Panc1 (cell line): ENCODE results near the gene SCAF8. TPM values are rescaled to one million over a fixed set of nuclear protein-coding genes. Genes with fewer than 3 reads are reported as not detected.

Experiments used
- ATAC-seq: fragments of 200-7000 bp; cut with Tn5 transposase; 2 replicates; pipeline ENCODE4 v1.9.1; 2020; ENCODE audit warnings: mild to moderate bottlenecking, moderate library complexity
- BruUV-seq: library from RNA; stranded (reverse); fragments of 400-500 nt; replicated peaks from 2 replicates; lab custom pipeline; 2021; lab: Mats Ljungman, UMichigan
- CTCF ChIA-PET: fragments of 300-600 bp; sonication (Branson Sonifier 250); formaldehyde crosslinking; loops from one replicate; lab custom pipeline; 2022; ENCODE audit warnings: antibody characterized with exemption; lab: Charles Lee
- POLR2A ChIA-PET: fragments of 300-600 bp; sonication (Branson Sonifier 250); formaldehyde crosslinking; loops from one replicate; lab custom pipeline; 2022; ENCODE audit warnings: antibody characterized with exemption; lab: Charles Lee
- DNase-seq: peaks from one replicate; pipeline ENCODE4 v3.0.0-alpha.2; 2010; ENCODE audit warnings: low read depth, low spot score
- H3K27ac ChIP-seq: 2 replicates; pipeline ENCODE4 v1.5.1; 2011; ENCODE audit warnings: mild to moderate bottlenecking, low read length, inconsistent platforms
- H3K27me3 ChIP-seq: fragments of 200-500 bp; sonication (Bioruptor generic); 2 replicates; pipeline ENCODE4 v1.6.0; 2014; ENCODE audit warnings: low read length, inconsistent platforms; ENCODE audit not compliant: control insufficient read depth, insufficient read depth
- H3K36me3 ChIP-seq: fragments of 200-500 bp; sonication (Bioruptor generic); 2 replicates; pipeline ENCODE4 v1.5.1; 2014; ENCODE audit warnings: inconsistent platforms, mild to moderate bottlenecking, low read length, moderate library complexity; ENCODE audit not compliant: control insufficient read depth, insufficient read depth
- H3K4me1 ChIP-seq: 2 replicates; pipeline ENCODE4 v1.5.1; 2011; ENCODE audit warnings: inconsistent platforms, mild to moderate bottlenecking, low read length, moderate library complexity; ENCODE audit not compliant: control insufficient read depth, insufficient read depth
- H3K4me3 ChIP-seq, 2 experiments: 2 replicates each; pipeline ENCODE4 v1.5.1; 2011 to 2012; ENCODE audit warnings: low read depth in 2 of 2, low read length in 2 of 2, mild to moderate bottlenecking in 2 of 2, inconsistent platforms in 1 of 2, moderate library complexity in 1 of 2
- H3K9me3 ChIP-seq: fragments of 200-500 bp; sonication (Bioruptor generic); 2 replicates; pipeline ENCODE4 v1.5.1; 2014; ENCODE audit warnings: low read depth, mild to moderate bottlenecking, inconsistent platforms, low read length, moderate library complexity; ENCODE audit not compliant: control insufficient read depth, insufficient read depth
- CTCF ChIP-seq: fragments of 450-650 bp; IDR thresholded peaks from 2 replicates; pipeline ENCODE4 v1.5.1; 2017; ENCODE audit warnings: mild to moderate bottlenecking
- POLR2AphosphoS5 ChIP-seq: IDR thresholded peaks from 2 replicates; pipeline ENCODE4 v1.6.1; 2012; ENCODE audit warnings: mild to moderate bottlenecking, low read depth, low read length, moderate library complexity
- REST ChIP-seq, 2 experiments: IDR thresholded peaks; 2 replicates each; pipeline ENCODE4 v1.6.1; 2011 to 2012; ENCODE audit warnings: low read depth in 2 of 2, control low read depth in 1 of 2, low read length in 1 of 2, mild to moderate bottlenecking in 1 of 2, moderate library complexity in 1 of 2; ENCODE audit not compliant: insufficient read depth in 1 of 2
- SIN3A ChIP-seq: IDR thresholded peaks from 2 replicates; pipeline ENCODE4 v1.6.1; 2012; ENCODE audit warnings: low read depth, mild to moderate bottlenecking, low read length, moderate library complexity, borderline replicate concordance; ENCODE audit not compliant: insufficient read depth
- TCF7L2 ChIP-seq: IDR thresholded peaks from 2 replicates; pipeline ENCODE4 v1.6.1; 2011; ENCODE audit warnings: mild to moderate bottlenecking, low read depth, low read length, inconsistent platforms
- in situ Hi-C: cut with HindIII; loops from 2 replicates; pipeline ENCODE4 v1.10.0; 2016; ENCODE audit warnings: low sequenced_read_pairs, low pct_unique_long_range_greater_than_20kb
- intact Hi-C: fragments of 100-400 bp; cut with micrococcal nuclease; formaldehyde crosslinking; loops from one replicate; pipeline ENCODE4 v1.10.0; 2022; ENCODE audit not compliant: unreplicated experiment
- total RNA-seq: library from RNA; stranded (reverse); gene quantifications from one replicate; pipeline ENCODE4 v1.2.1, GENCODE V29; 2021; ENCODE audit not compliant: unreplicated experiment

The SCAF8 gene
- total RNA-seq, 1 experiment from 2014 or later, result 38.9 TPM

GRCh38 chr6:154800338-154800737 is 67.1 kb downstream of the SCAF8 start:
- in situ Hi-C loops (no loop called here), intact Hi-C loops (no loop called here)
- no peak for TF ChIP-seq REST (IDR thresholded peaks at IDR 0.05; ENCODE audit: insufficient read depth in 1 of 2, low read depth in 2 of 2, low read length in 1 of 2)
- no peak for TF ChIP-seq POLR2AphosphoS5
- TF ChIP-seq CTCF, result no peak
- no peak for TF ChIP-seq SIN3A
- no peak for TF ChIP-seq TCF7L2
- no peaks in the 10 kb centered on the region for H3K4me1 ChIP-seq
- CTCF ChIA-PET, result no interaction called here
- DNase-seq (no peak), ATAC-seq (no peak)
- no peaks in the 10 kb centered on the region for H3K27me3 ChIP-seq
- peaks cover 20% of the 10 kb centered on the region; the same call in 1 of the 2 replicates for H3K36me3 ChIP-seq
- TSS peak; percentile 39 for BruUV-seq
- no peak overlapping the region for H3K27ac ChIP-seq
- POLR2A ChIA-PET, result no interaction called here
- no peaks in the 10 kb centered on the region for H3K9me3 ChIP-seq
- H3K4me3 ChIP-seq, result no peak overlapping the region

GRCh38 chr6:154805288-154805911 is 72.2 kb downstream of the SCAF8 start:
- intact Hi-C loops (loop anchor here (1.0 to 2.0 kb wide), 2 partner anchors 73 to 130 kb away; partner anchors contain the start of gene SCAF8), in situ Hi-C loops (no loop called here)
- ATAC-seq (no peak), DNase-seq (no peak)
- Histone ChIP-seq H3K27me3 (no peaks in the 10 kb centered on the region), H3K27ac (no peak overlapping the region), H3K9me3 (no peaks in the 10 kb centered on the region), H3K36me3 (peaks cover 53% of the 10 kb centered on the region), H3K4me1 (no peaks in the 10 kb centered on the region), H3K4me3 (no peak overlapping the region)
- BruUV-seq, result no TSS peak
- TF ChIP-seq CTCF, result peak; percentile 52; the same call in 1 of the 2 replicates
- no peak for TF ChIP-seq REST (IDR thresholded peaks at IDR 0.05; ENCODE audit: insufficient read depth in 1 of 2, low read depth in 2 of 2, low read length in 1 of 2)
- ChIA-PET POLR2A (interaction anchor here (0.6 kb wide), 1 partner anchor 21 kb away, joined by 11 read pairs; no protein-coding TSS in a partner anchor), CTCF (interaction anchor here (0.6 to 2.1 kb wide), 8 partner anchors 54 to 1978 kb away, joined by 3 to 9 read pairs (median 4); no protein-coding TSS in a partner anchor)
